Measurements from ENCODE around the gene DDAH1. TPM values are rescaled to one million over a fixed set of nuclear protein-coding genes. Genes with fewer than 3 reads are reported as not detected.

DDAH1 gene
- total RNA-seq, 1 donor from 2014 or later: 10.8 TPM

DNA sequence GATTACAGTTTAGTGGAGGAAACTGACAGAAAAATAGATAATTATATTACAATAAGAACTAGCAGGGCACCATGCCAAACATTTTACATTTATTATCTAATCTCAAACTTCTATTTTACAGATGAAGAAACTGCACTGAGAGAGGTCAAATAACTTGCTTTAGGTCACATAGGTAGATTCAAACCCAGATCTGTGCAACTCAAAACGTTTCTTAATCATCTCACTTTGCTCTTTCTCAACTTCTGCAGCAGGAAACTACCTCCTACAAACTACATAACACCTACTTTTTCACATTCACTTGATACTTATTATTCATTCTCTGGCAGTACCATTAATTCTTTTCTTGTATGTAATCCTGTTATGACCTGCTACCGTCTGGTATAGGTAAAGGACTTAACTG is 138.6 kb downstream of the DDAH1 start:
- TF ChIP-seq, protein P1, sequence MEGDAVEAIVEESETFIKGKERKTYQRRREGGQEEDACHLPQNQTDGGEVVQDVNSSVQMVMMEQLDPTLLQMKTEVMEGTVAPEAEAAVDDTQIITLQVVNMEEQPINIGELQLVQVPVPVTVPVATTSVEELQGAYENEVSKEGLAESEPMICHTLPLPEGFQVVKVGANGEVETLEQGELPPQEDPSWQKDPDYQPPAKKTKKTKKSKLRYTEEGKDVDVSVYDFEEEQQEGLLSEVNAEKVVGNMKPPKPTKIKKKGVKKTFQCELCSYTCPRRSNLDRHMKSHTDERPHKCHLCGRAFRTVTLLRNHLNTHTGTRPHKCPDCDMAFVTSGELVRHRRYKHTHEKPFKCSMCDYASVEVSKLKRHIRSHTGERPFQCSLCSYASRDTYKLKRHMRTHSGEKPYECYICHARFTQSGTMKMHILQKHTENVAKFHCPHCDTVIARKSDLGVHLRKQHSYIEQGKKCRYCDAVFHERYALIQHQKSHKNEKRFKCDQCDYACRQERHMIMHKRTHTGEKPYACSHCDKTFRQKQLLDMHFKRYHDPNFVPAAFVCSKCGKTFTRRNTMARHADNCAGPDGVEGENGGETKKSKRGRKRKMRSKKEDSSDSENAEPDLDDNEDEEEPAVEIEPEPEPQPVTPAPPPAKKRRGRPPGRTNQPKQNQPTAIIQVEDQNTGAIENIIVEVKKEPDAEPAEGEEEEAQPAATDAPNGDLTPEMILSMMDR (IDR thresholded peaks at IDR 0.05; ENCODE audit: unreplicated experiment): no peak
- H3K36me3 Mint-ChIP-seq (ENCODE audit: low read depth, unreplicated experiment): no peaks in the 10 kb centered on the region
- H3K4me1 Mint-ChIP-seq (ENCODE audit: unreplicated experiment): peaks cover 30% of the 10 kb centered on the region
- H3K27ac Mint-ChIP-seq (ENCODE audit: unreplicated experiment): no peak overlapping the region
- peaks cover 11% of the 10 kb centered on the region for H3K27me3 Mint-ChIP-seq (ENCODE audit: unreplicated experiment)
- no peak overlapping the region for H3K4me3 Mint-ChIP-seq (ENCODE audit: unreplicated experiment)
- no peaks in the 10 kb centered on the region for H3K9me3 Mint-ChIP-seq (ENCODE audit: unreplicated experiment)
- no peak for DNase-seq (ENCODE audit: low spot score)

- Mint-ChIP-seq H3K36me3 (ENCODE audit: low read depth, unreplicated experiment) (no peaks in the 10 kb centered on the region), H3K27me3 (ENCODE audit: unreplicated experiment) (peaks cover 11% of the 10 kb centered on the region), H3K4me1 (ENCODE audit: unreplicated experiment) (peaks cover 31% of the 10 kb centered on the region), H3K4me3 (ENCODE audit: unreplicated experiment) (no peak overlapping the region), H3K27ac (ENCODE audit: unreplicated experiment) (no peak overlapping the region), H3K9me3 (ENCODE audit: unreplicated experiment) (no peaks in the 10 kb centered on the region)
- TF ChIP-seq, protein P1 (IDR thresholded peaks at IDR 0.05; ENCODE audit: unreplicated experiment): no peak
- no peak for DNase-seq (ENCODE audit: low spot score)
Observed at GRCh38 chr1:85325920-85326319, 139.0 kb downstream of the DDAH1 start.

- no peak overlapping the region for H3K4me3 Mint-ChIP-seq (ENCODE audit: unreplicated experiment)
- H3K9me3 Mint-ChIP-seq (ENCODE audit: unreplicated experiment): no peaks in the 10 kb centered on the region
- TF ChIP-seq, protein P1 (IDR thresholded peaks at IDR 0.05; ENCODE audit: unreplicated experiment): no peak
- H3K27me3 Mint-ChIP-seq (ENCODE audit: unreplicated experiment): peaks cover 2% of the 10 kb centered on the region
- no peak overlapping the region for H3K27ac Mint-ChIP-seq (ENCODE audit: unreplicated experiment)
- H3K36me3 Mint-ChIP-seq (ENCODE audit: low read depth, unreplicated experiment): no peaks in the 10 kb centered on the region
- peaks cover 32% of the 10 kb centered on the region for H3K4me1 Mint-ChIP-seq (ENCODE audit: unreplicated experiment)
- DNase-seq (ENCODE audit: low spot score): no peak
Observed at GRCh38 chr1:85323770-85324169, 141.2 kb downstream of the DDAH1 start.

DNA sequence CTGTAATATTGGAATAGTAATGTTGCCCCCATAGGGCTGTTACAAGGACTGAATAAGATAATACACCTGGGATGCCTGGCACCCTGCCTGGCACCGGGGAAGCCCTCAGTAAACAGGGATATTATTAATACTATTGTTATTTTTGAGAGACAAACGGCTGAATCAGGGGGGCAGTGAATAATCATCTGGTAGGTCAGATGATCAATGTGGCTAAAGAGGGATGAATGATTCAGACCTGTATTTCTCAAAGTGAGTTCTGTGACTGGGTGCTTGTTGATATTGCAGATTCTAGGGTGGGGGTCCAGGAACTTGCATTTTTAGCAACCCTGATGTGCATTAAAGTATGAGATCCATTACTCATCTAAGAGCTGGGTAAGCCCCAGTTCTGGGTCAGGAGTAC is 142.3 kb downstream of the DDAH1 start:
- Mint-ChIP-seq H3K4me3 (ENCODE audit: unreplicated experiment) (no peak overlapping the region), H3K4me1 (ENCODE audit: unreplicated experiment) (peaks cover 29% of the 10 kb centered on the region), H3K27ac (ENCODE audit: unreplicated experiment) (no peak overlapping the region), H3K27me3 (ENCODE audit: unreplicated experiment) (peaks cover 2% of the 10 kb centered on the region), H3K9me3 (ENCODE audit: unreplicated experiment) (no peaks in the 10 kb centered on the region), H3K36me3 (ENCODE audit: low read depth, unreplicated experiment) (no peaks in the 10 kb centered on the region)
- TF ChIP-seq, protein P1 (IDR thresholded peaks at IDR 0.05; ENCODE audit: unreplicated experiment): no peak
- no peak for DNase-seq (ENCODE audit: low spot score)

DNA sequence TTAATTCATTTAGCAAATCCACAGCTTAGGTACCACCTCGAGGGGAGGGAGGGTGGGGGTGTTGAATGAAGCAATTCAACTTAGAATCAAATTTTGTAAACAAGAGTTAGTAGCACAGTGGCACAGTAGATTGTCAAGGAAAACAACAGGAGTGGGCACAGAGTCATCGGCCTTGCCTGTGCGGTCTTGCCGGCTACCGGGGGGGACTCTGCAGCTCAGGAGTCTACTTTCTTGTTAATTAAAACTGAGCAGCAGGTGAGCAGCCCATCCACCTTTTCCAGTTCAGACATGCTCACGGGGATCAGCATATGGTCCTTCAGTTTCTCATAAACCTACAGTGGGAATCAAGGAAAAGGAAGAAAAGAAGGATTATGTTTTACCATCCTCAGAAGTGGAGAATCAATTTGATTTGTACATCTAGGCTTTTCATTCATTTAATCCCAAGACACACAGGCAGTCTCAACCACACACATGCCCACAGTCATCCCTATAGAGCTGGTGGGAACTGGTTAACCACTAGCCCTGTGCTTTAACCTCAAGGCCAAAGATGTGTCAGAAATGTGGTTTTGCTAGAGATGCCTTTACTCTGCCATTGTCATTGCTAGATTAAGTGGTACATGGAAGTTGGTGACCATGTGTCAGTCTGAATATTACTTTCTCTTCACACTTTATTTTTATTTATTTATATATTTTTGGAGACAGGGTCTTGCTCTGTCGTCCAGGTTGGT is 143.6 kb downstream of the DDAH1 start:
- Mint-ChIP-seq H3K27ac (ENCODE audit: unreplicated experiment) (peak overlapping the region; percentile 95), H3K4me1 (ENCODE audit: unreplicated experiment) (peaks cover 34% of the 10 kb centered on the region), H3K4me3 (ENCODE audit: unreplicated experiment) (no peak overlapping the region), H3K9me3 (ENCODE audit: unreplicated experiment) (no peaks in the 10 kb centered on the region), H3K27me3 (ENCODE audit: unreplicated experiment) (peaks cover 2% of the 10 kb centered on the region), H3K36me3 (ENCODE audit: low read depth, unreplicated experiment) (no peaks in the 10 kb centered on the region)
- TF ChIP-seq, protein P1 (IDR thresholded peaks at IDR 0.05; ENCODE audit: unreplicated experiment): no peak
- no peak for DNase-seq (ENCODE audit: low spot score)
